Measurements from ENCODE around the gene AGPAT2. TPM values are rescaled to one million over a fixed set of nuclear protein-coding genes. Genes with fewer than 3 reads are reported as not detected.

AGPAT2 gene
- total and polyA plus RNA-seq, 2 donors (not counting 1 experiment from before 2014, with no cell fraction given), result 25.1 to 28.4 TPM

DNA sequence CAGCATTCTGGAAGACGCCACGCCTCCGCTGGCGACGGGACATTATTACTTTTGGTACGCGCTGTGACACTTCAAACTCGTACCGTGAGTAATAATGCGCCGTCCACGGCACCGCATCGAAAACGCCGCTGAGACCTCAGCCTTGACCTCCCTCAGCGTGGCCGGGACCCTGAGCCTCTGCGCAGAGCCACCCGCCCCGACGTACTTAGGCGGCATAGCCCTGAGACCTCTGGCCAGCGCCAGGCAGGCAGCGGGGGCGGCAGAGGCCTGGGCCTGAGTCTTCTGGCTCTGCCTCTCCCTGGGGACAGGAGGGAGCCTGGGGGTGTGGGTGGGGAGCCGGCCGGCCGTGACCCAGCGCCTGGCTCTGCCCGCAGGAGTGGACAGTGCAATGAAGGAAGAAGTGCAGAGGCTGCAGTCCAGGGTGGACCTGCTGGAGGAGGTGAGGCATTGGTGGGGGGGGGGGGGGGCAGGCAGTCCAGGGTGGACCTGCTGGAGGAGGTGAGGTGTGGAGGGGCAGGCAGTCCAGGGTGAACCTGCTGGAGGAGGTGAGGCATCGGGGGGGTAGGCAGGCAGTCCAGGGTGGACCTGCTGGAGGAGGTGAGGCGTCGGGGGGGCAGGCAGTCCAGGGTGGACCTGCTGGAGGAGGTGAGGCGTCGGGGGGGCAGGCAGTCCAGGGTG lies 16.5 kb downstream of the AGPAT2 start:
- Histone ChIP-seq H3K4me3 (ENCODE audit: control extremely low read depth in 1 of 5, extremely low read depth in 1 of 5, insufficient read depth in 1 of 5, low read depth in 2 of 5, low read length in 4 of 5) (no peak overlapping the region), H3K27me3 (replicated peaks in 1 of 4; ENCODE audit: control extremely low read depth in 1 of 4, control insufficient read depth in 3 of 4, insufficient read depth in 4 of 4, low read length in 3 of 4) (peaks cover 0 to 20% (median 8%) of the 10 kb centered on the region in 4 experiments), H3K9ac (ENCODE audit: low read length) (no peak overlapping the region), H3K36me3 (replicated peaks in 1 of 2; ENCODE audit: control extremely low read depth in 1 of 2, control insufficient read depth in 1 of 2, extremely low read depth in 1 of 2, insufficient read depth in 2 of 2, low read length in 1 of 2) (peaks cover 0 to 6% of the 10 kb centered on the region in 2 experiments), H3K27ac (ENCODE audit: low read length in 2 of 2) (no peak overlapping the region), H3K4me2 (replicated peaks; ENCODE audit: low read depth, low read length, poor library complexity, severe bottlenecking) (no peak overlapping the region), H3K9me3 (ENCODE audit: control extremely low read depth in 1 of 3, control insufficient read depth in 2 of 3, insufficient read depth in 1 of 3, low read length in 2 of 3) (no peaks in the 10 kb centered on the region), H3K79me2 (ENCODE audit: control insufficient read depth, insufficient read depth, low read length) (no peaks in the 10 kb centered on the region), H2AFZ (ENCODE audit: insufficient read depth, low read depth, low read length, poor library complexity, severe bottlenecking) (no peak overlapping the region), H3K4me1 (ENCODE audit: control insufficient read depth in 2 of 2, insufficient read depth in 2 of 2, low read length in 2 of 2) (peaks cover 5% of the 10 kb centered on the region in 2 donors), H4K20me1 (ENCODE audit: control insufficient read depth, insufficient read depth, low read length, poor library complexity, severe bottlenecking) (peaks cover 7% of the 10 kb centered on the region)
- Mint-ChIP-seq H3K27ac (no peak overlapping the region), H3K4me1 (peaks cover 7% of the 10 kb centered on the region), H3K27me3 (peaks cover 5% of the 10 kb centered on the region), H3K9me3 (ENCODE audit: insufficient read depth) (no peaks in the 10 kb centered on the region), H3K4me3 (no peak overlapping the region)
- POLR2A ChIA-PET, result interaction anchor here (0.5 to 0.6 kb wide), 2 partner anchors 10 to 60 kb away, joined by 4 to 7 read pairs; no protein-coding TSS in a partner anchor
- CTCF ChIA-PET, result interaction anchor here (0.7 to 2.9 kb wide), 6 partner anchors 9 to 59 kb away, joined by 4 to 17 read pairs (median 6); no protein-coding TSS in a partner anchor
- ATAC-seq (ENCODE audit: low read depth), result no peak
- 77% methylated on average over 36 of the region's 36 CpGs for WGBS (ENCODE audit: insufficient coverage)
- no peak for TF ChIP-seq EZH2 (IDR thresholded peaks at IDR 0.05; ENCODE audit: borderline replicate concordance, insufficient read depth, low read depth, low read length, poor library complexity, severe bottlenecking)
- TF ChIP-seq, protein P1, sequence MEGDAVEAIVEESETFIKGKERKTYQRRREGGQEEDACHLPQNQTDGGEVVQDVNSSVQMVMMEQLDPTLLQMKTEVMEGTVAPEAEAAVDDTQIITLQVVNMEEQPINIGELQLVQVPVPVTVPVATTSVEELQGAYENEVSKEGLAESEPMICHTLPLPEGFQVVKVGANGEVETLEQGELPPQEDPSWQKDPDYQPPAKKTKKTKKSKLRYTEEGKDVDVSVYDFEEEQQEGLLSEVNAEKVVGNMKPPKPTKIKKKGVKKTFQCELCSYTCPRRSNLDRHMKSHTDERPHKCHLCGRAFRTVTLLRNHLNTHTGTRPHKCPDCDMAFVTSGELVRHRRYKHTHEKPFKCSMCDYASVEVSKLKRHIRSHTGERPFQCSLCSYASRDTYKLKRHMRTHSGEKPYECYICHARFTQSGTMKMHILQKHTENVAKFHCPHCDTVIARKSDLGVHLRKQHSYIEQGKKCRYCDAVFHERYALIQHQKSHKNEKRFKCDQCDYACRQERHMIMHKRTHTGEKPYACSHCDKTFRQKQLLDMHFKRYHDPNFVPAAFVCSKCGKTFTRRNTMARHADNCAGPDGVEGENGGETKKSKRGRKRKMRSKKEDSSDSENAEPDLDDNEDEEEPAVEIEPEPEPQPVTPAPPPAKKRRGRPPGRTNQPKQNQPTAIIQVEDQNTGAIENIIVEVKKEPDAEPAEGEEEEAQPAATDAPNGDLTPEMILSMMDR (IDR thresholded peaks at IDR 0.05), result no peak
- no peak for DNase-seq
- intact Hi-C loops (cut with micrococcal nuclease), result no loop called here

All from B cell (primary cell).